HepG2 (cell line): Measurements from ENCODE around the gene SPRYD3.
A peak's percentile ranks its signal among the peaks of the same experiment; 100 is the strongest.

Source experiments
- CTCF ChIP-seq: sonication (generic); formaldehyde crosslinking; IDR thresholded peaks from 2 replicates; pipeline ENCODE4 v1.5.0; 2020; ENCODE audit warnings: mild to moderate bottlenecking, missing genetic modification reagents, moderate library complexity
- NFE2L2 ChIP-seq: fragments of 150-350 bp; IDR thresholded peaks from 2 replicates; pipeline ENCODE4 v1.6.1; 2014; ENCODE audit warnings: low read length

GRCh38 chr12:53061404-53062010 is 17.7 kb downstream of the SPRYD3 start:
- TF ChIP-seq CTCF (CRISPR knock-in tag) = peak; percentile 69
- TF ChIP-seq NFE2L2 = no peak
